DOHH2 (cell line): ENCODE measurements around the gene C8A.

ENCODE experiments used
- H3F3A ChIP-seq: fragments of 200-600 bp; sonication (generic), shearing (Covaris generic); 2 replicates; pipeline ENCODE4 v1.6.0; 2016; ENCODE audit warnings: antibody characterized with exemption, mild to moderate bottlenecking; ENCODE audit not compliant: control insufficient read depth, insufficient read depth
- H3K27ac ChIP-seq: fragments of 200-600 bp; sonication (generic); 2 replicates; pipeline ENCODE4 v1.5.1; 2014; ENCODE audit warnings: low read depth, mild to moderate bottlenecking, low read length, moderate library complexity
- H3K27me3 ChIP-seq: fragments of 200-600 bp; sonication (generic); 2 replicates; pipeline ENCODE4 v1.6.1; 2014; ENCODE audit warnings: mild to moderate bottlenecking, low read length, mixed read lengths; ENCODE audit not compliant: control insufficient read depth
- H3K36me3 ChIP-seq: fragments of 200-600 bp; sonication (generic); 2 replicates; pipeline ENCODE4 v1.6.1; 2014; ENCODE audit warnings: mild to moderate bottlenecking, low read length, moderate library complexity, mixed read lengths; ENCODE audit not compliant: control insufficient read depth
- H3K4me1 ChIP-seq: fragments of 200-600 bp; sonication (generic); 2 replicates; pipeline ENCODE4 v1.6.1; 2014; ENCODE audit warnings: mild to moderate bottlenecking, low read length, mixed read lengths; ENCODE audit not compliant: control insufficient read depth
- H3K4me2 ChIP-seq: fragments of 200-600 bp; sonication (generic); 2 replicates; pipeline ENCODE4 v1.6.0; 2014; ENCODE audit warnings: mild to moderate bottlenecking, low read length, moderate library complexity
- H3K4me3 ChIP-seq: fragments of 200-600 bp; sonication (generic); 2 replicates; pipeline ENCODE4 v1.5.1; 2014; ENCODE audit warnings: mild to moderate bottlenecking, low read length, mixed read lengths
- H3K79me2 ChIP-seq: fragments of 200-600 bp; sonication (generic); 2 replicates; pipeline ENCODE4 v1.6.1; 2014; ENCODE audit warnings: mild to moderate bottlenecking, low read length, mixed read lengths; ENCODE audit not compliant: control insufficient read depth
- H3K9me2 ChIP-seq: fragments of 200-600 bp; sonication (generic); replicated peaks from 2 replicates; pipeline ENCODE4 v1.6.1; 2014; ENCODE audit warnings: mild to moderate bottlenecking, low read length, mixed read lengths; ENCODE audit not compliant: control insufficient read depth
- H3K9me3 ChIP-seq: fragments of 200-600 bp; sonication (generic); 2 replicates; pipeline ENCODE4 v1.6.1; 2014; ENCODE audit warnings: antibody characterized with exemption, low read length, mixed read lengths; ENCODE audit not compliant: control insufficient read depth, insufficient read depth
- H4K20me1 ChIP-seq: fragments of 200-600 bp; sonication (generic); 2 replicates; pipeline ENCODE4 v1.6.0; 2014; ENCODE audit warnings: low read depth, mild to moderate bottlenecking, antibody characterized with exemption, low read length, moderate library complexity; ENCODE audit not compliant: control insufficient read depth, insufficient read depth
- CTCF ChIP-seq: fragments of 200-600 bp; sonication (generic); IDR thresholded peaks from one replicate; pipeline ENCODE4 v1.5.1; 2014; ENCODE audit warnings: antibody characterized with exemption, mild to moderate bottlenecking, low read depth, low read length; ENCODE audit not compliant: poor library complexity, severe bottlenecking
- EZH2phosphoT487 ChIP-seq: fragments of 200-600 bp; sonication (generic); IDR thresholded peaks from 2 replicates; pipeline ENCODE4 v1.6.1; 2017; ENCODE audit warnings: borderline replicate concordance, mild to moderate bottlenecking, antibody characterized with exemption, low read length, moderate library complexity, mixed read lengths

The C8A gene

GRCh38 chr1:56867491-56867890 is 12.9 kb downstream of the C8A start:
- Histone ChIP-seq H4K20me1 (no peaks in the 10 kb centered on the region), H3F3A (no peaks in the 10 kb centered on the region), H3K9me2 (no peaks in the 10 kb centered on the region; the same call in 1 of the 2 replicates), H3K27me3 (no peaks in the 10 kb centered on the region), H3K9me3 (no peaks in the 10 kb centered on the region), H3K4me1 (no peaks in the 10 kb centered on the region), H3K27ac (no peak overlapping the region), H3K36me3 (no peaks in the 10 kb centered on the region), H3K79me2 (no peaks in the 10 kb centered on the region), H3K4me3 (no peak overlapping the region), H3K4me2 (no peak overlapping the region)
- TF ChIP-seq EZH2phosphoT487: no peak
- no peak for TF ChIP-seq CTCF

GRCh38 chr1:56868761-56869160 is 14.2 kb downstream of the C8A start:
- H3K79me2 ChIP-seq: no peaks in the 10 kb centered on the region
- no peaks in the 10 kb centered on the region for H4K20me1 ChIP-seq
- no peaks in the 10 kb centered on the region for H3K9me3 ChIP-seq
- no peaks in the 10 kb centered on the region for H3K27me3 ChIP-seq
- H3K36me3 ChIP-seq: no peaks in the 10 kb centered on the region
- H3K9me2 ChIP-seq: no peaks in the 10 kb centered on the region; the same call in 1 of the 2 replicates
- H3F3A ChIP-seq: no peaks in the 10 kb centered on the region
- no peak overlapping the region for H3K4me2 ChIP-seq
- H3K27ac ChIP-seq: no peak overlapping the region
- H3K4me3 ChIP-seq: no peak overlapping the region
- no peak for TF ChIP-seq EZH2phosphoT487
- TF ChIP-seq CTCF: no peak
- H3K4me1 ChIP-seq: no peaks in the 10 kb centered on the region

- H3K9me2 ChIP-seq: no peaks in the 10 kb centered on the region
- no peaks in the 10 kb centered on the region for H3K9me3 ChIP-seq
- H3K27me3 ChIP-seq: no peaks in the 10 kb centered on the region
- H3K4me2 ChIP-seq: no peak overlapping the region
- H3K79me2 ChIP-seq: no peaks in the 10 kb centered on the region
- H3K4me1 ChIP-seq: no peaks in the 10 kb centered on the region
- no peaks in the 10 kb centered on the region for H4K20me1 ChIP-seq
- H3K4me3 ChIP-seq: no peak overlapping the region
- no peak overlapping the region for H3K27ac ChIP-seq
- H3K36me3 ChIP-seq: no peaks in the 10 kb centered on the region
- TF ChIP-seq CTCF: no peak
- TF ChIP-seq EZH2phosphoT487: no peak
- no peaks in the 10 kb centered on the region for H3F3A ChIP-seq
Measured at GRCh38 chr1:56872597-56872996, 18.0 kb downstream of the C8A start.

GRCh38 chr1:56873213-56873612 is 18.6 kb downstream of the C8A start:
- no peaks in the 10 kb centered on the region for H3K9me2 ChIP-seq
- no peaks in the 10 kb centered on the region for H3K27me3 ChIP-seq
- H3K36me3 ChIP-seq: no peaks in the 10 kb centered on the region
- H3K4me3 ChIP-seq: no peak overlapping the region
- H3K27ac ChIP-seq: no peak overlapping the region
- no peak overlapping the region for H3K4me2 ChIP-seq
- no peaks in the 10 kb centered on the region for H3K4me1 ChIP-seq
- no peaks in the 10 kb centered on the region for H3K79me2 ChIP-seq
- no peak for TF ChIP-seq CTCF
- no peak for TF ChIP-seq EZH2phosphoT487
- no peaks in the 10 kb centered on the region for H3F3A ChIP-seq
- no peaks in the 10 kb centered on the region for H4K20me1 ChIP-seq
- H3K9me3 ChIP-seq: no peaks in the 10 kb centered on the region
